Mucosa of descending colon (tissue), 3 donors: Measurements from ENCODE around the gene CTNNA3. TPM values are rescaled to one million over a fixed set of nuclear protein-coding genes. Genes with fewer than 3 reads are reported as not detected.
"Not testable (repeated sequence)": the region's sequence is repeated elsewhere in the genome, so short reads cannot be mapped to it uniquely, and the experiment has no call there.

Experiments
- ATAC-seq: fragments of 200-7000 bp; cut with Tn5 transposase; one replicate; pipeline ENCODE4 v1.9.1; 2020; ENCODE audit warnings: mild to moderate bottlenecking, moderate library complexity
- DNase-seq, 3 donors: peaks; one replicate each; pipeline ENCODE4 v3.0.0-alpha.2; 2020
- H3K36me3 ChIP-seq: fragments of 200-600 bp; one replicate; pipeline ENCODE4 v1.8.0; 2021; ENCODE audit warnings: low read depth, mild to moderate bottlenecking
- H3K4me1 ChIP-seq: fragments of 200-600 bp; one replicate; pipeline ENCODE4 v1.8.0; 2021; ENCODE audit warnings: low read depth, mild to moderate bottlenecking
- H3K4me3 ChIP-seq: fragments of 200-600 bp; one replicate; pipeline ENCODE4 v1.8.0; 2021; ENCODE audit warnings: mild to moderate bottlenecking
- H3K9me3 ChIP-seq: fragments of 200-600 bp; one replicate; pipeline ENCODE4 v1.8.0; 2021; ENCODE audit warnings: mild to moderate bottlenecking
- intact Hi-C, 2 donors: fragments of 100-400 bp; cut with DNase I in 1 of 2; cut with micrococcal nuclease in 1 of 2; formaldehyde crosslinking; loops; one replicate each; pipeline versions ENCODE4 v1.11.0 to v1.11.1; 2022; cut with DNase I, micrococcal nuclease
- total RNA-seq, 3 donors: library from RNA; stranded (reverse); fragmentation: NEBNext Ultra II Directional in 2 of 3; extraction: Animal tissue kit (Norgen Biotek cat#: 25700) in 2 of 3; gene quantifications; one replicate each; pipeline versions ENCODE4 v1.2.1 to v1.2.4, GENCODE V29; 2021 to 2023
- TF ChIP-seq, protein P1 (sequence below): fragments of 200-600 bp; IDR thresholded peaks from one replicate; pipeline ENCODE4 v1.8.0; 2022; ENCODE audit warnings: antibody characterized with exemption, mild to moderate bottlenecking
- donor health status: DM: no; HTN: no; CAD: no; lungs with moderate emphysema.
- donor health status: DM: no; HTN: no; CAD: no.
- donor health status: DM: no; HTN: yes; CAD: no.

Gene CTNNA3
- total RNA-seq, 3 donors from 2014 or later: 0.52 to 7.5 (median 0.70) TPM

DNA sequence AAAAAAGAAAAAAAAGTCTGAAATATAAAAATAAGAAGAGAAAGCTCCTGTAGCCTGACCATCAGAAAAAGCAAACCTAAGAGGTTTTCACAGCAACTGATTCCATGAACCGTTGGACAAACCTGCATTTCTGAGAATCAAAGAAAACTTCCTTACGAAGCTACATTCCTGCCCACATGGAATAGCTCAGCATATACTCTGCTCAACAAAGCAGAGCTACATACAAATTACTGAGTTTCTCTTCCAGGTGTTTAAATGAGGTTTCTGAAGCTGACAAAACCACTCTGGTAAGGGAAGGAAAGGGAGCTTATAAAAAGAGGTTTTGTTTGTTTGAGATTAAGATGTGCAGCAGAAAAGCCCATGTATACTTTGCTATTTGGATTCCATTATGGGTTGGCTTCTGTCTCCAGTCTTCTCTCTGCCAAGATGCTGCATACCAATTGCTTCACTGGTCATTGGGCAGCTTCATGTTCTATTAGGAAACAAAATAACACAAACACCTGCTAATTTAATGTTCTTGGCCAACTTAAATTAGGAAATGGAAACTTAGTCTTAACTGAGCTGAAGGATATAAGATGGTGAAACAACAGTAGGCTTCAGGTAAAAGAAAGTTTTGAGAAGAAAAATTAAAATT is 456.0 kb downstream of the CTNNA3 start:
- ATAC-seq (no peak), DNase-seq (no peak)
- TF ChIP-seq, protein P1, sequence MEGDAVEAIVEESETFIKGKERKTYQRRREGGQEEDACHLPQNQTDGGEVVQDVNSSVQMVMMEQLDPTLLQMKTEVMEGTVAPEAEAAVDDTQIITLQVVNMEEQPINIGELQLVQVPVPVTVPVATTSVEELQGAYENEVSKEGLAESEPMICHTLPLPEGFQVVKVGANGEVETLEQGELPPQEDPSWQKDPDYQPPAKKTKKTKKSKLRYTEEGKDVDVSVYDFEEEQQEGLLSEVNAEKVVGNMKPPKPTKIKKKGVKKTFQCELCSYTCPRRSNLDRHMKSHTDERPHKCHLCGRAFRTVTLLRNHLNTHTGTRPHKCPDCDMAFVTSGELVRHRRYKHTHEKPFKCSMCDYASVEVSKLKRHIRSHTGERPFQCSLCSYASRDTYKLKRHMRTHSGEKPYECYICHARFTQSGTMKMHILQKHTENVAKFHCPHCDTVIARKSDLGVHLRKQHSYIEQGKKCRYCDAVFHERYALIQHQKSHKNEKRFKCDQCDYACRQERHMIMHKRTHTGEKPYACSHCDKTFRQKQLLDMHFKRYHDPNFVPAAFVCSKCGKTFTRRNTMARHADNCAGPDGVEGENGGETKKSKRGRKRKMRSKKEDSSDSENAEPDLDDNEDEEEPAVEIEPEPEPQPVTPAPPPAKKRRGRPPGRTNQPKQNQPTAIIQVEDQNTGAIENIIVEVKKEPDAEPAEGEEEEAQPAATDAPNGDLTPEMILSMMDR: no peak
- no peaks in the 10 kb centered on the region for H3K9me3 ChIP-seq
- H3K4me3 ChIP-seq: no peak overlapping the region
- H3K4me1 ChIP-seq: no peaks in the 10 kb centered on the region
- intact Hi-C loops: no loop called here
- no peaks in the 10 kb centered on the region for H3K36me3 ChIP-seq

GRCh38 chr10:67230680-67231500 is 465.1 kb downstream of the CTNNA3 start:
- H3K4me1 ChIP-seq, intact Hi-C loops, H3K4me3 ChIP-seq, ATAC-seq, H3K9me3 ChIP-seq, DNase-seq, H3K36me3 ChIP-seq: not testable (repeated sequence)

GRCh38 chr10:67225226-67225625 is 470.8 kb downstream of the CTNNA3 start:
- H3K4me3 ChIP-seq: no peak overlapping the region
- ATAC-seq: no peak
- DNase-seq: no peak

DNA sequence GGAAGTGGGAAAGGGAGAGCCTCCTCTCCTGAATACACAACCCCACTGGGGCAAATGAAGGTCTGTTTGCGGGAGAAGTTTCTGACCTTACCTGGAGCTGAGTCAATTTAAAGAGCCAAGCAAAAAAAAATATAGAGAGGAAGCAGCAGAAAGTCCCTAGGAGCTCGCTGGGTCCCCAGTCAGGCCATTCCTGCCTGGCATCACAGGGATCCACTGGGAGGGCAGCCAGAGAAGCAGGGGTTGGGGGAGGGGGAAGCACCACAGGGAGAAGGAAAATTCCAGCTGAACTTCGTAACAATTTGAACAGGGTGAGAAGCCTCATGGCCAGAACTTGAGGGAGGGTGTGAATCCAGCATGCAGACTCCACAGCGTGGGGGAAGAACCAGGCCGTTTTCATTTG is 471.4 kb downstream of the CTNNA3 start:
- ATAC-seq (no peak), DNase-seq (no peak)
- no peaks in the 10 kb centered on the region for H3K4me1 ChIP-seq
- TF ChIP-seq, protein P1: no peak
- no peak overlapping the region for H3K4me3 ChIP-seq
- intact Hi-C loops: no loop called here
- H3K9me3 ChIP-seq: no peaks in the 10 kb centered on the region
- H3K36me3 ChIP-seq: no peaks in the 10 kb centered on the region

More at GRCh38 chr10:67225226-67225625, 470.8 kb downstream of the CTNNA3 start:
- TF ChIP-seq, protein P1: no peak
- H3K9me3 ChIP-seq: no peaks in the 10 kb centered on the region
- no peaks in the 10 kb centered on the region for H3K4me1 ChIP-seq
- no peaks in the 10 kb centered on the region for H3K36me3 ChIP-seq
- intact Hi-C loops: no loop called here

- H3K9me3 ChIP-seq: no peaks in the 10 kb centered on the region
- H3K4me3 ChIP-seq: no peak overlapping the region
- ATAC-seq: no peak
- H3K4me1 ChIP-seq: no peaks in the 10 kb centered on the region
- intact Hi-C loops: no loop called here
- no peak for DNase-seq
- TF ChIP-seq, protein P1: no peak
- H3K36me3 ChIP-seq: no peaks in the 10 kb centered on the region
These were observed 473.1 kb downstream of the CTNNA3 start for GRCh38 chr10:67222934-67223333.

DNA sequence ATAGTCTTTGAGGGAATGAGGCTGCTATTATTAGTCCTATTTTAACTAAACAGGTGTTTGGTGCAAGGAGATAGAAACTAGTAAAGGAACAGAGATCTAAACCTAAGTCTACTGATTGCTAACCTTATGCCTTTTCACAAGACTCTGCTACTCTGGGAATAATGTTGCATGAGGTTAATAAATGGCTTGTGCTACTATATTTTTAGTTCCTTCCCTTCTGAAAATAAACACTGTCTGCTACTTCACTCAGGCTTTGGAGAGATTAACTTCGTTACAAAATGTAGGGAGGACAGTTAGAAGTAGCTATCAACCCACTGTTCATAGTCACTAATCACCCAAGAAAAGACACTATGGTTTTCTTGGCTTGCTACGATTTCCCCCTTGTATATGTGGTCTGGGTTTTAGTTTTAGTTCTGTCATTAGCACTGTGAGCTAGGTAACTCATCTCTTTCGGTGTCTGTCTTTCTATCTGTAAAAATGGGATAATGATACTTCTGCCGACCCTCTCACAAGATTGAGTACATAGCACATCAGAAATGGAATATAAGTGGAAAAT is 474.0 kb downstream of the CTNNA3 start:
- intact Hi-C loops: no loop called here
- ATAC-seq: no peak
- no peaks in the 10 kb centered on the region for H3K4me1 ChIP-seq

More for the DNA sequence above, 474.0 kb downstream of the CTNNA3 start:
- TF ChIP-seq, protein P1: no peak
- H3K36me3 ChIP-seq: no peaks in the 10 kb centered on the region
- DNase-seq: no peak
- H3K9me3 ChIP-seq: no peaks in the 10 kb centered on the region
- H3K4me3 ChIP-seq: no peak overlapping the region
